NB4 (cell line): ENCODE results near the gene RAP1GAP.

ENCODE experiments used
- TF ChIP-seq, protein P1 (sequence below): IDR thresholded peaks from one replicate; pipeline ENCODE4 v1.5.1; 2012; ENCODE audit warnings: low read depth, low read length
- TF ChIP-seq, protein P2 (sequence below): IDR thresholded peaks from 2 replicates; pipeline ENCODE4 v1.6.1; 2011; ENCODE audit warnings: low read depth, low read length

DNA sequence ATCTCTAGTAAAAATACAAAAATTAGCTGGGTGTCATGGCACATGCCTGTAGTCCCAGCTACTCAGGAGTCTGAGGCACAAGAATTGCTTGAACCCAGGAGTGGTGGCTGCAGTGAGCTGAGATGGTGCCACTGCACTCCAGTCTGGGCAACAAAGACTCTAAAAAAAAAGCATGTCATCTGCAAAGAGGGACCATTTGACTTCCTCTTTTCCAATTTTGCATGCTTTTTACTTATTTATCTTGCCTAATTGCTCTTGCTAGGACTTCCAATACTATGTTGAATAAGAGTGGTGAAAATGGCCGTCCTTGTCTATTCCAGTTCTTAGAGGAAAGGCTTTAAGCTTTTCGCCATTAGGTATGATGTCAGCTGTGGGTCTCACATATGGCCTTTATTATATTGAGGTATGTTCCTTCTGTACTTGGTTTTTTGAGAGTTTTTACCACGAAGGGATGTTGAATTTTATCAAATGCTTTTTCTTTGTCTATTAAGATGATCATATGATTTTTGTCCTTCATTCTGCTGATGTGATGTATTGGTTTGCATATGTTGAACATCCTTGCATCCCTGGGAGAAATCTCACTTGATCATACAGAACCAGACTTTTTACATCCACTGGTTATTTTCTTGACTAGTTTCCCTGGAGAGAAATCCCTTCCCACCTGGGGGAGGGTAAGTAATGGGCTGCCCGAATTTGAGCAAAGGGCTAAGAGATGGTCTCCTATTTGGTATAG is 17.0 kb upstream of the RAP1GAP start:
- TF ChIP-seq, protein P1, sequence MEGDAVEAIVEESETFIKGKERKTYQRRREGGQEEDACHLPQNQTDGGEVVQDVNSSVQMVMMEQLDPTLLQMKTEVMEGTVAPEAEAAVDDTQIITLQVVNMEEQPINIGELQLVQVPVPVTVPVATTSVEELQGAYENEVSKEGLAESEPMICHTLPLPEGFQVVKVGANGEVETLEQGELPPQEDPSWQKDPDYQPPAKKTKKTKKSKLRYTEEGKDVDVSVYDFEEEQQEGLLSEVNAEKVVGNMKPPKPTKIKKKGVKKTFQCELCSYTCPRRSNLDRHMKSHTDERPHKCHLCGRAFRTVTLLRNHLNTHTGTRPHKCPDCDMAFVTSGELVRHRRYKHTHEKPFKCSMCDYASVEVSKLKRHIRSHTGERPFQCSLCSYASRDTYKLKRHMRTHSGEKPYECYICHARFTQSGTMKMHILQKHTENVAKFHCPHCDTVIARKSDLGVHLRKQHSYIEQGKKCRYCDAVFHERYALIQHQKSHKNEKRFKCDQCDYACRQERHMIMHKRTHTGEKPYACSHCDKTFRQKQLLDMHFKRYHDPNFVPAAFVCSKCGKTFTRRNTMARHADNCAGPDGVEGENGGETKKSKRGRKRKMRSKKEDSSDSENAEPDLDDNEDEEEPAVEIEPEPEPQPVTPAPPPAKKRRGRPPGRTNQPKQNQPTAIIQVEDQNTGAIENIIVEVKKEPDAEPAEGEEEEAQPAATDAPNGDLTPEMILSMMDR = no peak
- TF ChIP-seq, protein P2, sequence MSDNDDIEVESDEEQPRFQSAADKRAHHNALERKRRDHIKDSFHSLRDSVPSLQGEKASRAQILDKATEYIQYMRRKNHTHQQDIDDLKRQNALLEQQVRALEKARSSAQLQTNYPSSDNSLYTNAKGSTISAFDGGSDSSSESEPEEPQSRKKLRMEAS = no peak
